Calu3 (cell line): ENCODE data around the gene CAMSAP1. TPM values are rescaled to one million over a fixed set of nuclear protein-coding genes. Genes with fewer than 3 reads are reported as not detected.

Experiments
- BruUV-seq: library from RNA; stranded (reverse); fragments of 400-500 nt; replicated peaks from 2 replicates; lab custom pipeline; 2021; lab: Mats Ljungman, UMichigan
- CTCF ChIA-PET: fragments of 300-600 bp; sonication (Branson Sonifier 250); formaldehyde crosslinking; loops from one replicate; lab custom pipeline; 2022; ENCODE audit warnings: antibody characterized with exemption; lab: Charles Lee
- DNase-seq: peaks from one replicate; pipeline ENCODE4 v3.0.0; 2022
- H3K27ac Mint-ChIP-seq: one replicate; pipeline ENCODE4 v1.8.0; 2022; ENCODE audit warnings: mixed read lengths; ENCODE audit not compliant: unreplicated experiment
- H3K27me3 Mint-ChIP-seq: one replicate; pipeline ENCODE4 v1.8.0; 2022; ENCODE audit warnings: mixed read lengths; ENCODE audit not compliant: unreplicated experiment
- H3K36me3 Mint-ChIP-seq: one replicate; pipeline ENCODE4 v1.8.0; 2022; ENCODE audit warnings: mild to moderate bottlenecking, moderate library complexity, mixed read lengths; ENCODE audit not compliant: insufficient read depth, unreplicated experiment
- H3K4me1 Mint-ChIP-seq: one replicate; pipeline ENCODE4 v1.8.0; 2022; ENCODE audit warnings: mild to moderate bottlenecking, low read depth, mixed read lengths; ENCODE audit not compliant: unreplicated experiment
- H3K4me3 Mint-ChIP-seq: one replicate; pipeline ENCODE4 v1.8.0; 2022; ENCODE audit warnings: mild to moderate bottlenecking, low read depth, moderate library complexity, mixed read lengths; ENCODE audit not compliant: unreplicated experiment
- H3K9me3 Mint-ChIP-seq: one replicate; pipeline ENCODE4 v1.8.0; 2022; ENCODE audit warnings: low read depth, mixed read lengths; ENCODE audit not compliant: unreplicated experiment
- intact Hi-C: fragments of 100-400 bp; cut with micrococcal nuclease; formaldehyde crosslinking; loops from one replicate; pipeline ENCODE4 v1.10.0; 2022; ENCODE audit not compliant: unreplicated experiment
- total RNA-seq: library from RNA; stranded (reverse); gene quantifications from 2 replicates; pipeline ENCODE4 v1.2.3, GENCODE V29; 2022
- TF ChIP-seq, protein P1 (sequence below): fragments of 200-600 bp; IDR thresholded peaks from one replicate; pipeline ENCODE4 v1.8.0; 2022; ENCODE audit warnings: antibody characterized with exemption; ENCODE audit not compliant: unreplicated experiment

The CAMSAP1 gene
- total RNA-seq, 1 experiment from 2014 or later, result 28.1 TPM

DNA sequence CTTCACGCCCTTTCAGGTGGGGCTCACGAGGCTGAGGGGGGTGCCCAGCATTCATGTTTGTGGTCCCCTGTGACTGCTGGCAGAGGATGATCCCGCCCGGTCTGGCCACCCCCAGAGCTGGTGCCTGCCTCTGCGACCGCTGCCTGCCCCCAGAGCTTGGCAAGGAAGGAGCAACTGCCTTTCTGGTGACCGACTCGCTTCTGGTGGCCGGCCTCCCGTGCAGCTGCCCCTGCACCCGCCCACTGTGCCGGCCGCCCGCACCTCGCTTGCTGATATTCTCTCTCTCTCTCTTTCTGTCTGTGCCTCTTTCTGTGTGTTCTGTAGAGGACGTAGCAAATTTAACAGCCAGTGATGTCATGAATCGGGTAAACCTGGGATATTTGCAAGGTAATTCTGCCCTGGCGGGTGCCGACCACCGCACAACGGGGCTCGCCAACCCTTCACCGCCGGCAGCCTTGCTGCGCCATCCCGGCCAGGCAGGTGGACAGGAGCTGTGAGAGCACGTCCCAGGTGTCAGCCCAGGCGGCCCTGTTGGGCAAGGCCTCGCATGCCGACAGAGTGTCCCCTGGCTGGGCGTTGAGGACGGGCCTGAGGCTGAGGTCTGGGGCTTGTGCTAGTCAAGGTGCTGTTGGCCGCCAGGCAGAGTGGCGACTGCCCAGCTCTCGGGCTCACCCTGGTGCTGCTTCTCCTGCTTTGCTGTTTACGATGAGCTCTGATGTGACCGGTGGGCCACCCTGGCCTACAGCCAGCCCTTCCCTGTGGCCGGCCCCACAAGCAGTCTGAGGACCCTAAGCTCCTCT lies 119.4 kb downstream of the CAMSAP1 start:
- no peak overlapping the region for H3K27ac Mint-ChIP-seq
- H3K36me3 Mint-ChIP-seq, result no peaks in the 10 kb centered on the region
- TF ChIP-seq, protein P1, sequence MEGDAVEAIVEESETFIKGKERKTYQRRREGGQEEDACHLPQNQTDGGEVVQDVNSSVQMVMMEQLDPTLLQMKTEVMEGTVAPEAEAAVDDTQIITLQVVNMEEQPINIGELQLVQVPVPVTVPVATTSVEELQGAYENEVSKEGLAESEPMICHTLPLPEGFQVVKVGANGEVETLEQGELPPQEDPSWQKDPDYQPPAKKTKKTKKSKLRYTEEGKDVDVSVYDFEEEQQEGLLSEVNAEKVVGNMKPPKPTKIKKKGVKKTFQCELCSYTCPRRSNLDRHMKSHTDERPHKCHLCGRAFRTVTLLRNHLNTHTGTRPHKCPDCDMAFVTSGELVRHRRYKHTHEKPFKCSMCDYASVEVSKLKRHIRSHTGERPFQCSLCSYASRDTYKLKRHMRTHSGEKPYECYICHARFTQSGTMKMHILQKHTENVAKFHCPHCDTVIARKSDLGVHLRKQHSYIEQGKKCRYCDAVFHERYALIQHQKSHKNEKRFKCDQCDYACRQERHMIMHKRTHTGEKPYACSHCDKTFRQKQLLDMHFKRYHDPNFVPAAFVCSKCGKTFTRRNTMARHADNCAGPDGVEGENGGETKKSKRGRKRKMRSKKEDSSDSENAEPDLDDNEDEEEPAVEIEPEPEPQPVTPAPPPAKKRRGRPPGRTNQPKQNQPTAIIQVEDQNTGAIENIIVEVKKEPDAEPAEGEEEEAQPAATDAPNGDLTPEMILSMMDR, result no peak
- no peaks in the 10 kb centered on the region for H3K9me3 Mint-ChIP-seq
- intact Hi-C loops, result no loop called here
- H3K4me1 Mint-ChIP-seq, result no peaks in the 10 kb centered on the region
- CTCF ChIA-PET, result no interaction called here
- peaks cover 24% of the 10 kb centered on the region for H3K27me3 Mint-ChIP-seq
- BruUV-seq, result no TSS peak
- no peak overlapping the region for H3K4me3 Mint-ChIP-seq
- DNase-seq, result no peak

GRCh38 chr9:135787317-135787716 lies 120.0 kb downstream of the CAMSAP1 start:
- peaks cover 31% of the 10 kb centered on the region for H3K27me3 Mint-ChIP-seq
- H3K9me3 Mint-ChIP-seq, result no peaks in the 10 kb centered on the region
- no peaks in the 10 kb centered on the region for H3K4me1 Mint-ChIP-seq
- TF ChIP-seq, protein P1, result no peak
- intact Hi-C loops, result no loop called here
- no TSS peak for BruUV-seq
- H3K36me3 Mint-ChIP-seq, result no peaks in the 10 kb centered on the region
- no peak overlapping the region for H3K27ac Mint-ChIP-seq
- CTCF ChIA-PET, result no interaction called here
- no peak overlapping the region for H3K4me3 Mint-ChIP-seq
- DNase-seq, result no peak

DNA sequence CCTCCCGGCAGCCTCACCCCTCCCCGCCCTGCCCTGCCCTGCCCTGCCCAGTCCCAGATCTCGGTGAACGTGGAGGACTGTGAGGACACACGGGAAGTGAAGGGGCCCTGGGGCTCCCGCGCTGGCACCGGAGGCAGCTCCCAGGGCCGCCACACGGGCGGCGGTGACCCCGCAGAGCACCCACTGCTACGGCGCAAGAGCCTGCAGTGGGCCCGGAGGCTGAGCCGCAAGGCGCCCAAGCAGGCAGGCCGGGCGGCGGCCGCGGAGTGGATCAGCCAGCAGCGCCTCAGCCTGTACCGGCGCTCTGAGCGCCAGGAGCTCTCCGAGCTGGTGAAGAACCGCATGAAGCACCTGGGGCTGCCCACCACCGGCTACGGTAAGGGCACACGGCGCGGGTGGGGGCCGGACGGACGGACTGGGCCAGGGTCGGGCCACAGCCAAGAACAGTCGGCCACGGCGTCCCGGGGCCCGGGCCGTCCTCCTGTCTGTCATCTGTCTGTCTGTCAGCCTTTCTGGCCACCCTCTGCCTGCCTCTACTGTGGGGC lies 121.1 kb downstream of the CAMSAP1 start:
- CTCF ChIA-PET, result no interaction called here
- TF ChIP-seq, protein P1, result no peak
- Mint-ChIP-seq H3K27ac (no peak overlapping the region), H3K27me3 (peaks cover 42% of the 10 kb centered on the region), H3K9me3 (no peaks in the 10 kb centered on the region), H3K4me1 (no peaks in the 10 kb centered on the region), H3K36me3 (no peaks in the 10 kb centered on the region), H3K4me3 (no peak overlapping the region)
- DNase-seq, result no peak
- intact Hi-C loops, result no loop called here
- BruUV-seq, result no TSS peak

- no peak overlapping the region for H3K4me3 Mint-ChIP-seq
- no peaks in the 10 kb centered on the region for H3K9me3 Mint-ChIP-seq
- no peaks in the 10 kb centered on the region for H3K4me1 Mint-ChIP-seq
- no peaks in the 10 kb centered on the region for H3K36me3 Mint-ChIP-seq
- intact Hi-C loops, result no loop called here
- TF ChIP-seq, protein P1, result no peak
- H3K27ac Mint-ChIP-seq, result no peak overlapping the region
- no peak for DNase-seq
- no TSS peak for BruUV-seq
- CTCF ChIA-PET, result no interaction called here
- H3K27me3 Mint-ChIP-seq, result peaks cover 45% of the 10 kb centered on the region
Measured at GRCh38 chr9:135785013-135785575, 122.3 kb downstream of the CAMSAP1 start.
